HEK293 (cell line): ENCODE measurements around the gene GARRE1.

Source experiments
- GLI2 ChIP-seq: fragments of 450-650 bp; formaldehyde crosslinking; IDR thresholded peaks from 2 replicates; pipeline ENCODE4; 2017; ENCODE audit warnings: missing biosample characterization, missing genetic modification characterization, low read depth, borderline replicate concordance
- GLI4 ChIP-seq: fragments of 450-650 bp; formaldehyde crosslinking; IDR thresholded peaks from 2 replicates; pipeline ENCODE4 v1.5.1; 2016; ENCODE audit warnings: missing biosample characterization, missing genetic modification characterization
- HOXD13 ChIP-seq: sonication (generic); formaldehyde crosslinking; IDR thresholded peaks from 2 replicates; pipeline ENCODE4 v1.8.0; 2022; ENCODE audit warnings: missing genetic modification reagents, borderline replicate concordance
- ZNF274 ChIP-seq, 2 experiments: fragments of 200-500 bp in 1 of 2; fragments of 450-650 bp in 1 of 2; sonication (Bioruptor generic) in 1 of 2; formaldehyde crosslinking in 1 of 2; IDR thresholded peaks; 2 replicates each; pipeline versions ENCODE4 v1.5.1 to v1.6.1; 2014 to 2016; ENCODE audit warnings: borderline replicate concordance in 1 of 2, inconsistent platforms in 1 of 2, low read length in 1 of 2, missing biosample characterization in 1 of 2, missing genetic modification characterization in 1 of 2
- ZNF707 ChIP-seq: fragments of 450-650 bp; formaldehyde crosslinking; IDR thresholded peaks from 2 replicates; pipeline ENCODE4 v1.5.1; 2016; ENCODE audit warnings: missing biosample characterization, missing genetic modification characterization
- ZNF777 ChIP-seq: fragments of 450-650 bp; formaldehyde crosslinking; IDR thresholded peaks from 2 replicates; pipeline ENCODE4 v1.5.1; 2017; ENCODE audit warnings: missing biosample characterization, missing genetic modification characterization, borderline replicate concordance
- TF ChIP-seq, protein P1 (sequence below): fragments of 450-650 bp; formaldehyde crosslinking; IDR thresholded peaks from 2 replicates; pipeline ENCODE4 v1.5.1; 2016; ENCODE audit warnings: missing biosample characterization, missing genetic modification characterization
- TF ChIP-seq, protein P2 (sequence below): fragments of 450-650 bp; formaldehyde crosslinking; IDR thresholded peaks from 2 replicates; pipeline ENCODE4; 2016; ENCODE audit warnings: missing biosample characterization, missing genetic modification characterization

DNA sequence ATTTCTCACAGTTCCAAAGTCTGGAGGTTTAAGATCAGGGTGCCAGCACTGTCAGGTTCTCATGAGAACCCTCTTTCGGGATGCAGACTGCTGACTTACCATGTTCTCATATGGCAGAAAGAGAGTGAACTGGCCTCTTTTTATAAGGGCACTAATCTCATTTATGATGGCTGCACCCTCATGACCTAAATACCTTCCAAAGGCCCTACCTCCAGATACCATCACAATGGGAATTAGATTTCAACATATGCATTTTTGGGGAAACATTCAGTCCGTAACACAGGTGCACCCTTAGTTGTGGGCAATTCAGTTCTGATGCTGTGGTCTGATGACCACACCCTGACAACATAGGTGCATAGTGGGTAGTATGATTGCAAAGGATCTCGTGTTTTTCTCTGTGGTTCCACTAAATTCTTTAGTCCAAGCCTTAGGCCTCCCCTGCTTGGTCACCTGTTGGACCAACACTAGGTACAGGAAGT is 33.3 kb downstream of the GARRE1 start:
- TF ChIP-seq, protein P1, sequence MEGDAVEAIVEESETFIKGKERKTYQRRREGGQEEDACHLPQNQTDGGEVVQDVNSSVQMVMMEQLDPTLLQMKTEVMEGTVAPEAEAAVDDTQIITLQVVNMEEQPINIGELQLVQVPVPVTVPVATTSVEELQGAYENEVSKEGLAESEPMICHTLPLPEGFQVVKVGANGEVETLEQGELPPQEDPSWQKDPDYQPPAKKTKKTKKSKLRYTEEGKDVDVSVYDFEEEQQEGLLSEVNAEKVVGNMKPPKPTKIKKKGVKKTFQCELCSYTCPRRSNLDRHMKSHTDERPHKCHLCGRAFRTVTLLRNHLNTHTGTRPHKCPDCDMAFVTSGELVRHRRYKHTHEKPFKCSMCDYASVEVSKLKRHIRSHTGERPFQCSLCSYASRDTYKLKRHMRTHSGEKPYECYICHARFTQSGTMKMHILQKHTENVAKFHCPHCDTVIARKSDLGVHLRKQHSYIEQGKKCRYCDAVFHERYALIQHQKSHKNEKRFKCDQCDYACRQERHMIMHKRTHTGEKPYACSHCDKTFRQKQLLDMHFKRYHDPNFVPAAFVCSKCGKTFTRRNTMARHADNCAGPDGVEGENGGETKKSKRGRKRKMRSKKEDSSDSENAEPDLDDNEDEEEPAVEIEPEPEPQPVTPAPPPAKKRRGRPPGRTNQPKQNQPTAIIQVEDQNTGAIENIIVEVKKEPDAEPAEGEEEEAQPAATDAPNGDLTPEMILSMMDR, result no peak
- no peak for TF ChIP-seq GLI2 (tag by site-specific recombination)
- TF ChIP-seq GLI4 (tag by site-specific recombination), result no peak
- TF ChIP-seq, protein P2, sequence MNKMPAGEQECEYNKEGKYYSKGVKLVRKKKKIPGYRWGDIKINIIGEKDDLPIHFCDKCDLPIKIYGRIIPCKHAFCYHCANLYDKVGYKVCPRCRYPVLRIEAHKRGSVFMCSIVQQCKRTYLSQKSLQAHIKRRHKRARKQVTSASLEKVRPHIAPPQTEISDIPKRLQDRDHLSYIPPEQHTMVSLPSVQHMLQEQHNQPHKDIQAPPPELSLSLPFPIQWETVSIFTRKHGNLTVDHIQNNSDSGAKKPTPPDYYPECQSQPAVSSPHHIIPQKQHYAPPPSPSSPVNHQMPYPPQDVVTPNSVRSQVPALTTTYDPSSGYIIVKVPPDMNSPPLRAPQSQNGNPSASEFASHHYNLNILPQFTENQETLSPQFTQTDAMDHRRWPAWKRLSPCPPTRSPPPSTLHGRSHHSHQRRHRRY (tag by site-specific recombination), result no peak
- no peak for TF ChIP-seq ZNF274 (IDR thresholded peaks at IDR 0.05; ENCODE audit: low read length)
- no peak for TF ChIP-seq ZNF274 (tag by site-specific recombination; IDR thresholded peaks at IDR 0.05; ENCODE audit: borderline replicate concordance)
- no peak for TF ChIP-seq HOXD13 (CRISPR knock-in tag)
- TF ChIP-seq ZNF707 (tag by site-specific recombination), result no peak
- TF ChIP-seq ZNF777 (tag by site-specific recombination), result no peak
